Measurements from ENCODE around the gene STX3.
"Not testable (repeated sequence)": the region's sequence is repeated elsewhere in the genome, so short reads cannot be mapped to it uniquely, and the experiment has no call there.

The STX3 gene

DNA sequence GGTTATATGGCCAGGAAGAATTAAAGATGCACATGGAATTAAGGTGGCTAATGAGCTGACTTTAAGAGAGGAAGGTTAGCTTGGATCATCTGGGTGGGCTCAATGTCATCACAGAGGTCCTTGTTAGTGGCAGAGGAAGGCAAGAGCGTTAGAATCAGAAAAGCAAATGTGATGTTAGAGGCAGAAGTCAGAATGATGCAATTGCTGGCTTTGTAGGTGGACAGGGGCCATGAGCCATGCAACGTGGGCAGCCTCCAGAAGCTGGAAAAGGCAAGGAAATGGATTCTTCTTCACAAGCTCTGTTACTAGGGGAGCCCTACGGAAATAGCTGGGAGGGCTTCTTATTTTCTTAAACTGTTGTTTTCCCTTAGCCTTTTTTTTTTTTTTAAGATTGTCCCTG, 92.5 kb downstream of the STX3 start:
- no peak for DNase-seq

DNA sequence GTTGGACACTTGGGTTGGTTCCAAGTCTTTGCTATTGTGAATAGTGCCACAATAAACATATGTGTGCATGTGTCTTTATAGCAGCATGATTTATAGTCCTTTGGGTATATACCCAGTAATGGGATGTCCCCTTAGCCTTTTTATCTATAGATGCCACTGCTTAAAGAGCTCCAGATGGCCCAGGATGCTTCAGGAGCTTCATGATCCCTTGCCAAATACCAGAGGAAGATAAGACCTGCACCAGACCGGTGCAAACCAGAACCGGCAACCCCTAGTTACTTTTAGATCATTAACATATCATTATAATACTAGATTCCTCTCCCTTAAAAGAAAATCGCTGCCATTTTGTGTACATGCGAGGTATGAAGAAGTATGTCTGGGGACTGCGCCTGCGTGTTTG, 93.3 kb downstream of the STX3 start:
- DNase-seq: not testable (repeated sequence)

- DNase-seq: no peak
Measured at GRCh38 chr11:59849129-59849528, 94.0 kb downstream of the STX3 start.

DNA sequence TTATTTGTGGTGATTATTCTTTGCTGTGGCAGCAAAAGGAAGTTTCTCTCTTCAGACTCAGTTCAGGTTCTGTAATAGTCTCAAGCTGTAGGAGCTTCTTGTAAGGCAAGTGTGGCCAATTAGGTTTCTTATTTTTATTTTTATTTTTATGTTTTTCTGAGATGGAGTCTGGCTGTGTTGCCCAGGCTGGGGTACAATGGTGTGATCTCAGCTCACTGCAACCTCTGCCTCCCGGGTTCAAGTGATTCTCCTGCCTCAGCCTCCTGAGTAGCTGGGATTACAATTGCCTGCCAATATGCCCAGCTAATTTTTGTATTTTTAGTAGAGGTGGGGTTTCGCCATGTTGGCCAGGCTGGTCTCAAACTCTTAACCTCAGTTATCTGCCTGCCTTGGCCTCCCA, 94.4 kb downstream of the STX3 start:
- DNase-seq: not testable (repeated sequence)

- DNase-seq: not testable (repeated sequence)
Measured at GRCh38 chr11:59851416-59851815, 96.2 kb downstream of the STX3 start.

DNA sequence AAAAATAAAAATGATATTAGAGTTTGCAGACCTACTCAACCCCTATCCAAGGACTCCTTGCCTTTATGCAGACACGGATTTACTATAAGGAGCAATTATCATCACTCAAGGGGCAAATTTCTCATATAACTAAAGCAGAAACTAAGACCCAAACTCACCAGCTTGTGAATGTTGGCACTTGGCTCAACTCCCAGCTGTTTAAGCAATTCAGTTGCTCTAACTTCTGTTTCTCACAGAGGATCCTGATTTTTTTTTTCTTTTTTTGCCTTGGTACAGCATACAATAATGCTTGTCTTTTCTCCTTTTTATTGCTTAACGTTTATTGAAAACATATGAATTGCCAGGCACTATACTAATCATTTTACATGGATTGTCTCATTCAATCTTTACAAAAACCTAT, 99.7 kb downstream of the STX3 start:
- no peak for DNase-seq

All from NCI-H526 treated with DMSO at 0.1 percent for 48 hours (cell line).